GM12864 (cell line): ENCODE measurements around the gene TMOD3.

Experiments
- DNase-seq: peaks from one replicate; pipeline ENCODE4 v3.0.0-alpha.2; 2011; ENCODE audit warnings: low read depth
- H3K4me3 ChIP-seq: 2 replicates; pipeline ENCODE4 v1.5.1; 2011; ENCODE audit warnings: mild to moderate bottlenecking, low read depth, low read length, control low read depth
- CTCF ChIP-seq: IDR thresholded peaks from 2 replicates; pipeline ENCODE4 v1.5.1; 2011; ENCODE audit warnings: low read depth, mild to moderate bottlenecking, moderate library complexity, low read length, control low read depth, inconsistent platforms; ENCODE audit errors: missing control alignments

The TMOD3 gene

GRCh38 chr15:51869060-51869421, 39.6 kb downstream of the TMOD3 start:
- no peak overlapping the region for H3K4me3 ChIP-seq
- TF ChIP-seq CTCF = no peak
- DNase-seq = no peak

GRCh38 chr15:51870774-51871173, 41.3 kb downstream of the TMOD3 start:
- no peak for DNase-seq
- no peak overlapping the region for H3K4me3 ChIP-seq
- no peak for TF ChIP-seq CTCF

GRCh38 chr15:51874751-51875644, 45.5 kb downstream of the TMOD3 start:
- DNase-seq = no peak
- no peak overlapping the region for H3K4me3 ChIP-seq
- TF ChIP-seq CTCF = no peak

- DNase-seq = no peak
- TF ChIP-seq CTCF = no peak
- no peak overlapping the region for H3K4me3 ChIP-seq
Measured at GRCh38 chr15:51876169-51876568, 46.7 kb downstream of the TMOD3 start.

- DNase-seq = no peak
- TF ChIP-seq CTCF = no peak
- no peak overlapping the region for H3K4me3 ChIP-seq
Measured at GRCh38 chr15:51878446-51879386, 49.3 kb downstream of the TMOD3 start.

- no peak for DNase-seq
- TF ChIP-seq CTCF = no peak
- H3K4me3 ChIP-seq = no peak overlapping the region
Measured at GRCh38 chr15:51879555-51879954, 50.1 kb downstream of the TMOD3 start.
